ENCODE measurements around the gene ETFB.
A peak's percentile ranks its signal among the peaks of the same experiment; 100 is the strongest.

DNA sequence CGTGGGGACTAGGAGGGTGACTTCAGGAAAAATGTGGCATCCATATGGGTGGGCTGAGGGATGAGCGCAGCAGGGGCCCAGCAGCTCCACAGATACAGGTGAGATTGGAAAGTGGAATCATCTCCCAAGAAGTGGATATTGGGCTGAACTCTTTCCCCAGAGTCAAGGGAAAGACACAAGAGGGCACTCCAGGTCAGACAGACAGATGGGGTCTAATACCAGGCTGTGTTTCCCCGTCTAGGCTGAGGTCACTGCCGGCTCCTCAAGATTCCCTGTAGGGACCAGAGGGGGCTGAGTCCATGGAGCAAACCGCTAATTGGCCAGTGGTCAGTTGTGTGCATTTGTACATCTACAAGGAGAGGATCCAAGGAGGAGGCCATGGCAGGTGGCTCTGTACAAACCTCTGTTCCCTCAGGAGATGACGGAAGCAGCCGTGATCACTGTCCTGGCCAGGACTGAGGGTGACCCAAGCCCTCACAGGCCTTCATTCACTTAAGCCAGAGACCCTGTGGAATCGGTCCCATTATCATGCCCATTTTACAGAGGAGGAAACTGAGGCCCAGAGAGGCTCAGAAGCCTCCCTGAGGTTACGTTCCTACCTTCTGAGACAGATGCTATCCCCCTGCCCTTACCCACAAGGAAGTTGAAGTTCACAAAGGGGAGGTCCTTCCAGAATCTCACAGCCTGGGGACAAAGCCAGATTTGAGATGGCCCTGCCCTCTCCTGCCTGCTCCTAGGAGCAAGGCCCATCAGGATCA is 69.7 kb downstream of the ETFB start:
- TF ChIP-seq, protein P1, sequence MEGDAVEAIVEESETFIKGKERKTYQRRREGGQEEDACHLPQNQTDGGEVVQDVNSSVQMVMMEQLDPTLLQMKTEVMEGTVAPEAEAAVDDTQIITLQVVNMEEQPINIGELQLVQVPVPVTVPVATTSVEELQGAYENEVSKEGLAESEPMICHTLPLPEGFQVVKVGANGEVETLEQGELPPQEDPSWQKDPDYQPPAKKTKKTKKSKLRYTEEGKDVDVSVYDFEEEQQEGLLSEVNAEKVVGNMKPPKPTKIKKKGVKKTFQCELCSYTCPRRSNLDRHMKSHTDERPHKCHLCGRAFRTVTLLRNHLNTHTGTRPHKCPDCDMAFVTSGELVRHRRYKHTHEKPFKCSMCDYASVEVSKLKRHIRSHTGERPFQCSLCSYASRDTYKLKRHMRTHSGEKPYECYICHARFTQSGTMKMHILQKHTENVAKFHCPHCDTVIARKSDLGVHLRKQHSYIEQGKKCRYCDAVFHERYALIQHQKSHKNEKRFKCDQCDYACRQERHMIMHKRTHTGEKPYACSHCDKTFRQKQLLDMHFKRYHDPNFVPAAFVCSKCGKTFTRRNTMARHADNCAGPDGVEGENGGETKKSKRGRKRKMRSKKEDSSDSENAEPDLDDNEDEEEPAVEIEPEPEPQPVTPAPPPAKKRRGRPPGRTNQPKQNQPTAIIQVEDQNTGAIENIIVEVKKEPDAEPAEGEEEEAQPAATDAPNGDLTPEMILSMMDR (IDR thresholded peaks at IDR 0.05 in 2 of 3, conservative IDR thresholded peaks at IDR 0.05 in 1 of 3; ENCODE audit: borderline replicate concordance in 1 of 3, insufficient read depth in 1 of 3, low read depth in 2 of 3, low read length in 2 of 3): peak in 2 of 3 experiments; percentile 14 to 22; a peak in 2 of 6 replicates
- TF ChIP-seq POLR2A (IDR thresholded peaks at IDR 0.05; ENCODE audit: borderline replicate concordance, extremely low read depth, insufficient read depth, insufficient read length): no peak
- TF ChIP-seq EZH2phosphoT487 (IDR thresholded peaks at IDR 0.05; ENCODE audit: borderline replicate concordance): no peak
- TF ChIP-seq ZNF274 (IDR thresholded peaks at IDR 0.05; ENCODE audit: low read depth, low read length): no peak
- TF ChIP-seq, protein P2, sequence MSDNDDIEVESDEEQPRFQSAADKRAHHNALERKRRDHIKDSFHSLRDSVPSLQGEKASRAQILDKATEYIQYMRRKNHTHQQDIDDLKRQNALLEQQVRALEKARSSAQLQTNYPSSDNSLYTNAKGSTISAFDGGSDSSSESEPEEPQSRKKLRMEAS (IDR thresholded peaks at IDR 0.05): no peak
- TF ChIP-seq, protein P3, sequence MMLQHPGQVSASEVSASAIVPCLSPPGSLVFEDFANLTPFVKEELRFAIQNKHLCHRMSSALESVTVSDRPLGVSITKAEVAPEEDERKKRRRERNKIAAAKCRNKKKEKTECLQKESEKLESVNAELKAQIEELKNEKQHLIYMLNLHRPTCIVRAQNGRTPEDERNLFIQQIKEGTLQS (IDR thresholded peaks at IDR 0.05): no peak
- no peak for TF ChIP-seq POLR2AphosphoS5 (IDR thresholded peaks at IDR 0.05; ENCODE audit: low read depth, low read length)
- TF ChIP-seq, protein P4, sequence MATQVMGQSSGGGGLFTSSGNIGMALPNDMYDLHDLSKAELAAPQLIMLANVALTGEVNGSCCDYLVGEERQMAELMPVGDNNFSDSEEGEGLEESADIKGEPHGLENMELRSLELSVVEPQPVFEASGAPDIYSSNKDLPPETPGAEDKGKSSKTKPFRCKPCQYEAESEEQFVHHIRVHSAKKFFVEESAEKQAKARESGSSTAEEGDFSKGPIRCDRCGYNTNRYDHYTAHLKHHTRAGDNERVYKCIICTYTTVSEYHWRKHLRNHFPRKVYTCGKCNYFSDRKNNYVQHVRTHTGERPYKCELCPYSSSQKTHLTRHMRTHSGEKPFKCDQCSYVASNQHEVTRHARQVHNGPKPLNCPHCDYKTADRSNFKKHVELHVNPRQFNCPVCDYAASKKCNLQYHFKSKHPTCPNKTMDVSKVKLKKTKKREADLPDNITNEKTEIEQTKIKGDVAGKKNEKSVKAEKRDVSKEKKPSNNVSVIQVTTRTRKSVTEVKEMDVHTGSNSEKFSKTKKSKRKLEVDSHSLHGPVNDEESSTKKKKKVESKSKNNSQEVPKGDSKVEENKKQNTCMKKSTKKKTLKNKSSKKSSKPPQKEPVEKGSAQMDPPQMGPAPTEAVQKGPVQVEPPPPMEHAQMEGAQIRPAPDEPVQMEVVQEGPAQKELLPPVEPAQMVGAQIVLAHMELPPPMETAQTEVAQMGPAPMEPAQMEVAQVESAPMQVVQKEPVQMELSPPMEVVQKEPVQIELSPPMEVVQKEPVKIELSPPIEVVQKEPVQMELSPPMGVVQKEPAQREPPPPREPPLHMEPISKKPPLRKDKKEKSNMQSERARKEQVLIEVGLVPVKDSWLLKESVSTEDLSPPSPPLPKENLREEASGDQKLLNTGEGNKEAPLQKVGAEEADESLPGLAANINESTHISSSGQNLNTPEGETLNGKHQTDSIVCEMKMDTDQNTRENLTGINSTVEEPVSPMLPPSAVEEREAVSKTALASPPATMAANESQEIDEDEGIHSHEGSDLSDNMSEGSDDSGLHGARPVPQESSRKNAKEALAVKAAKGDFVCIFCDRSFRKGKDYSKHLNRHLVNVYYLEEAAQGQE (IDR thresholded peaks at IDR 0.05; ENCODE audit: low read depth): no peak
- no peak for TF ChIP-seq SRF (IDR thresholded peaks at IDR 0.05; ENCODE audit: low read depth)

Data from HCT116 (cell line).